NCI-H1105 (cell line): Measurements from ENCODE around the gene PCSK6.

ENCODE experiments used
- DNase-seq: peaks from one replicate; lab custom pipeline; 2025; lab: John Stamatoyannopoulos, UW

The PCSK6 gene

GRCh38 chr15:101522621-101523559 is 33.4 kb upstream of the PCSK6 start:
- DNase-seq = no peak

- no peak for DNase-seq
Measured at GRCh38 chr15:101522091-101522490, 32.6 kb upstream of the PCSK6 start.

DNA sequence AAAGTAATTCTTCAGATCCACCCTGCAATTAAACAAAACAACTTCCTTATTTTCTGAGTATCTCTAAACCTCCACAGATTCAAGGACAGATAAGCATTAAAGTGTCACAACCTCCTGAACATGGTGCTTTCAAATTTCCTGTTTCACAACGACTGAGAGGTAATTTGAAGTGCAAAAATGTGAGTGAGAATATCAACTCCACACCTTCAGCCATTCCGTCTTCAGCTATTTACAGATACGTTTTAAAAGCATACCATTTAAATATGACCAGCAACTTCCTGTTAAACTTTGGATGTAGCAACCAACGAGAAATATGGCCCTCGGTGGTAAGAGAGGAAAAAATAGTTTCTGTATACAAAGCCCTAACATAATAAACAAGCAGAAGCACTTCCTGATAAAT is 32.1 kb upstream of the PCSK6 start:
- DNase-seq = no peak

GRCh38 chr15:101521069-101521468 is 31.6 kb upstream of the PCSK6 start:
- DNase-seq = no peak

DNA sequence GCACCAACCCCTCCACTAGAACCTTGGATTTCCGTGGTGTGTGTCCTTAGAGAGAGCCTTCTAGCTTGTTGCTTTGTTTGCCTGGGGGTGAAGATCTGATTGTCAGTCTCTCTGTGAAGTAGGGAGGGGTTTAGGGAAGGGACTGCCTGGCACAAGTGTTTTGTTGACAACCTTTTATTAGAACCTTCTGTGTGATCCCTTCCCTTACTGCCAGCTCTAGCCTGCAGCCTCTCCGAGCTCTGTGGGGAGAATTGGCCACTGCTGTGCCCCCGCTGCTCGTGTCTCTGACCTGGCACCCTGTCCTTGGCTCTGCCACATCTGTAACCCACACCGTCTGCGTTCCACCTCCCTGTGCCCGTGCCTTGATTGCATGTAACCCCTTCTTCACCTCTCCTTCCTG is 30.9 kb upstream of the PCSK6 start:
- no peak for DNase-seq

GRCh38 chr15:101517504-101517903 is 28.0 kb upstream of the PCSK6 start:
- DNase-seq = no peak

DNA sequence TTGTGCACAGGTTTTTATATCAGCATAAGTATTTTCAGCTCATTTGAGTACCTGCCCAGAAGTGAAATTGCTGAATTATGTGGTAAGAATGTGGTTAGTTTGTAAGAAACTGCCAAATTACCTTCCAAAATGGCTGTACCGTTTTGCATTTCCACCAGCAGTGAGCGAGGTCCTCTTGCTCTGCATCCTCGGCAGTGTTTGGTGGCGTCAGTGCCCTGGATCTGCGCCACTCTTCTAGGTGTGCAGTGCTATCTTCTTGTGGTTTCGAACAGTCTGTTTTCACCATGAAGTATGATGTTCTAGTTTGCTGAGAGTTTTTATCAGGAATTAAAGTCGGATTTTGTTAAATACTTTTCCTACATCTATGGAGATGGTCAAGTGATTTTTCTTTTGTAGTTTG is 24.8 kb upstream of the PCSK6 start:
- no peak for DNase-seq

- no peak for DNase-seq
Measured at GRCh38 chr15:101511717-101512116, 22.2 kb upstream of the PCSK6 start.

DNA sequence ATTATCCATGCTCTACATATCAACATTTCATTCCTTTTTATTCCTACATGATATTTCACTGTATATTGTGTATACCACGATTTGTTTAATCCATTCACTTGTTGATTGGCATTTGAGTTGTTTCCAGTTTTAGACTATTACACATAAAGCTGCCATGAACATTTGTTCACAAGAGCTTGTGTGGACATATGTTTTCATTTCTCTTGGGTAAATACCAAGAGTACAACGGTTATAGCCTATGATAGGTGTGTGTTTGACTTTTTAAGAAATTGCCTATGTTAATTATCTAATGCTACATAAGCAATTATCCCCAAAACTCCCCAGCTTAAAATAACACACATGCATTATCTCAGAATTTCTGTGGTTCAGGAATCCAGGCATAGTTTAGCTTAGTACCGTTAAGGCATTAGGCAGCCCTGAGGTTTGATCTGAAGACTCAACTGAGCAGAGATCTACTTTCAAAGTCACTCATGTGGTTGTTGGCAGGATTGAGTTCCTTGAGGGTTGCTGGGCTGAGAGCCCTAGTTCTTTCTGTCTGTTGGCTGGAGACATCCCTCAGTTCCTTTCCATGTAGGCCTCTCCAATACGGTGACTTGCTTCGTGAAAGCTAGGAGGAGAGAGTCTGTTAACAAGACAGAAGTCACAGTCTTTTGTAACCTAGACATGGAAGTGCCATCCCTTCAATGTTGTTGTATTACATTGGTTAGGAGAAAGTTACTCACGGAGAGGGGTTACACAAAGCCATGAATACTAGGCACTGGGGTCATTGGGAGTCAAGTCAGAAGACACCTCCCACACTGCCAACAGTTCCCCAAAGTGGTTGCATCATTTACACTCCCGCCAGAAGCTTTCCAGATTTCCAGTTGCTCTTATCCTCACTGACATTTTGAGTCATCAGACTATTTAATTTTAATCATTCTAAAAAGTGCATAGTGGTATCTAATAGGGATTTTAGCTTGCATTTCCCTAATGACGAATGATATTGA is 21.0 kb upstream of the PCSK6 start:
- no peak for DNase-seq

DNA sequence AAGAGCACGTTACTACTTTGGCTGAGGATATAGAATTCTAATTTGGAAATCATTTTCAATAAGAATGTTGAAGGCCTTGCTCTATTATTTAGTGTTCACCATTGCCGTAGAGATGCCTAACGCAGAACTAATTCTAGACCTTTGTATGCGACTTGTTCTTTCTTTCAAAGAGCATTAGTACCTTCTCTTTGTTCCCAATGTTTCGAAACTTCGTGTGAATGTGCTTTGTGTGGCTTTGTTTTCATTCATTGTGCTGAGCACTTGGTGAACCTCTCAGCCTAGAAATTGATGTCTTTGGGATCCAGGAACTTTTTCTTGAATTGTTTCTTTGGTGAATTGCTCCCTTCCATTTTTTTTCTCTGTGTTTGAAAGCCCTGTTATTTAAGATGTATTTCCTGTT is 19.8 kb upstream of the PCSK6 start:
- DNase-seq = no peak

- DNase-seq = no peak
Measured at GRCh38 chr15:101506491-101506890, 17.0 kb upstream of the PCSK6 start.

GRCh38 chr15:101505610-101506337 is 16.3 kb upstream of the PCSK6 start:
- DNase-seq = no peak

GRCh38 chr15:101504866-101505609 is 15.5 kb upstream of the PCSK6 start:
- DNase-seq = no peak

DNA sequence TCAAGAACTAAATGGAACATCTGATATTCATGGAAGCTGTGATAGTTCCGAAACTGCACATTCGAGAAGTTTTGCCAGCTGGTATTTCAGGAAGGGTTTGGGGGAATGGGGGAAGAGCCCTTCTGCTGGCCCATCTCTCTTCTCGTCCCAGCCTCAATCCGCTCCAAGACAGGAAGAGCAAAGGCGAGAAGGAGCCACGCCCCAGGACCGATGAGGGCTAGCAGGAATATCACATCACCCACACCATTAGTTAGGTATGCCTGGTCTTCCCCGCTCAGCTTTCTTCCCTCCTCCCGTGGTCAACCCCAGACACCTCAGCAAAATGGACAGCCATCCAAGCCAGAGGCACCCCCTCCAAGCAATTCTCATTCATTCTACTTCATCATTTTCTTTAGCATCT is 14.9 kb upstream of the PCSK6 start:
- no peak for DNase-seq

GRCh38 chr15:101503296-101503599 is 13.7 kb upstream of the PCSK6 start:
- DNase-seq = no peak

DNA sequence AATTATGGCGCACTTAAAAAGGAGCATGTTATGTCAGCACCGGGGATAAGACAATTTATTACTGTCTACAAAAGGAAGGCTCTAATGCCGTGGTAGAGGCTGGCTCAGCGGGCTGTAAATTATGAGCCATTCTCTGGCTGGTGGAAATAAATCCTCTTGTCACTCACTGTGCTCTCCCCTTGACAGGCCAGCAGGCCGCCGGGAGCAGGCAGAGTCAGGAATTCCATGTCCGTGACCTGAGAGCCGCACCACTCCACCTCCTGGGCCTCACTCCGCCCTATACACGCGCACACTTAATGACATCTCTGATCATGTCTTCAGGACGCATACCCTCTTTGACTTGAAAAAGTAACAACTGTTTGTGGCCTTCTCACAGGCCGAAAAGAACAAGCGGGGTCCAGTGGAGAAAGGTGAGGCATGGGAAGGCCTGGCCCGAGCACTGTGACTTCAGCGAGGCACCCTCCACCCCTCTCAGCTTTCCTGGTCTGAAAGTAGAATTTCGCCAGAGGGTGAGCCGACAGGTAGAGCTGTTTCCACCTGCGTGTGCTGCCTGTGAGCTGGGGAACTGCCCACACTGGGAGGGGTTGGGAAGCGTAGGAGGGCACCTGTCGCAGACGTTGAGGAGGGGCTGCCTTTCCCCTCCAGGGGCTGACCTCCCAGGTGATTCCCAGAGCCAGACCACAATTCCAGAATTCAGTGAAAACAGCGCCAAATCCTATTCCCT is 13.2 kb upstream of the PCSK6 start:
- no peak for DNase-seq

DNA sequence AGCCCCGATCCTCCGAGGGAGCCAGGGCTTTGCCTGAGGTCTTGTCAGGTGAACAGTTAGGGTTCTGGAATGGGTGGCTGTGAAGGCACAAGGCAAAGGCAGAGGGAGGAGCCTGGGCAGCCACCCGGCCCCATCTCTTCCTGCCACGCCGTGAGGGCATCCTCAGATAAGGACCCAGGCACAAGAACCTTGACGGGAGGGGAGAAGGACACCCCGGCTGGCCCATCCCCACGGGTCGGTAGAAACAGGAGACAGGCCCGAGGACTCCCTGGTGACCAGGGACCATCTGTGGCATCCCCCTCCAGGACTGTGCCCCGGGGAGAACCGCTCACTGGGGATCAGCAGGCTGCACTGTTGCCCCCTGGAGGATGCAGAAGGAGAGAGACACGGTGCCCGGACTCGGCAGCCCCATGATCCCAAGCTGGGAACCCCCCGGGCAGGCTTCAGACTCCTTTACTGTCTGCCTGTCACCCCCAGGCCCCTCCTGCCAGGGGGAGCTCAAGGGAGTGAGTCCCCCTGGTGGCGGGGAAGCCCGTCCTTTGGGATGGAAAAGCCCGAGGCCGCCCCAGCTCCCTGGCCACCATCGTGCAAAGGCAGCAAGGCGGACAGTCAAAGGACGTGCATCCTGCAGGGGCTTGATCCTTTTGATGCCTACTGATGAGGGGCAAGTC is 12.3 kb upstream of the PCSK6 start:
- no peak for DNase-seq

DNA sequence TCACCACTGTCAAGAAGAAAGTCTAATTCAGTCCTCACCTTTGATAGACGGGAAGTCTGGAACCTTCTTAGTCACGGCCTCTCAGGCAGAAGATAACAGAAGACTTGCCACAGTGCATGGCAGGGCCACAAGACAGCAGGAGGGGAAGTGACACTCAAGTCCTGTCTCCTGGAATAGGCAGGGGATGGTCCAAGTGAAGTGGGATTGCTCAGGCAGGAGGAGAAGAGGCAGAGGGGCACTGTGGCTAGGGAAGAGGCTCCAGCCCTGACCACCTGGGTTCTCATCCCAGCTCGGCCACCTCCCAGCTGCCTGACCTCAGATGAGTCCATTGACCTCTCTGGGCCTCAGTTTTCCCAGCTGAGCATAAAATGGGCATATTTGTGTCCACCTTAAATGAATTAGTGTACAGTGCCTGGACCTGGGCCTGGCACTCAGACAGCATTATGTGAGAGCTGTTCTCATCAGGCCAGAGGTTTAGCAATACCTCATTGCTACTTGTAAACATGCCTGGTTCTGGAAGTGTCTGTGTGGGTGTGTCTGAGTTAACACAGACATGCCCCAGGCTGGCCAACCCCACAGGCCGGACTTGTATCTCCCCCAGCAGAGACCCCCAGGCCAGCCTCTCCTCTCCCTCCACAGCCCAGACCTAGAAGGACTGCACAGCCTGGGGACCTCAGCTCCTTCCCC is 11.5 kb upstream of the PCSK6 start:
- DNase-seq = no peak

GRCh38 chr15:101499863-101500713 is 10.6 kb upstream of the PCSK6 start:
- DNase-seq = peak; percentile 92
